ENCODE results near the gene CYP24A1.

DNA sequence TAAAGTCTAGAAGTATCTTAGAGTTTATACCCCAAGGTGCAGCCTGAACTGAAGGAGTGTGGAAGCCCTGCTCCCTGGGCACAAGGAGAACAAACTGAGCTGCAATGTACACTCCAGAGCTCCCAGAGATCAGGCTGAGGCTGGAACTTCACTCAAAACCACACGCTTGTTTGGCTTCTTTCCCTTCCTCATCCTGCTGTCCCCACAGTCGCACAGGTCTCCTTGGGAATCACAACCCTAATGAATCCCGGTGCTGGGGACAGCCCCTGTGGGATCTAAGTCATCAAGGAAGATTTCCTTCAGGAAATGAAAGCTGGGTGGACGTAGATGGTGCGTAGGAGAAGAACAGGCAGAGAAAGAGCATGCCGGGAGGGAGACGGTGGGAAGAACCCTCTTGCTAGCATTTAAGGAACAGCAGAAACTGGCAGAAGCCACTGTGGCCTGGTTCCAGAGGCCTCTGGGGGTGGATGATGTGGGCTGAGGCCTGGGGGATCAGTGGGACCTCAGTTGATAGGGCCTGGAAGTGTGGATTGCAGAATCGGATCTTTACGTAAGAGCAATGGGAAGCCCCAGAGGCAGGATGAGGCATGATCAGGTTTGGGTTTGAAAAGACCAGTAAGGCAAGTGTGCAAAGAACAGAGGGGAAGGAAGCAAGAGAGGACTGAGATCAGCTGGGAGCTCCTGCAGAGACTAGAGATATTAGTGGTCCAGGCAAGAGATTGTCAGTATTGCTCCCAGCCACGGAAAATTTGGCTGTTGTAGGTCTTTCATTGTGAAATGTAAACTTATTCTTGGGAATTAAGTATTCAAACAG, 21.4 kb downstream of the CYP24A1 start:
- TF ChIP-seq EZH2phosphoT487 (IDR thresholded peaks at IDR 0.05; ENCODE audit: borderline replicate concordance, low read depth) (no peak), JUND (IDR thresholded peaks at IDR 0.05) (no peak), POLR2AphosphoS5 (IDR thresholded peaks at IDR 0.05; ENCODE audit: low read depth, low read length) (no peak), RAD21 (IDR thresholded peaks at IDR 0.05; ENCODE audit: low read length) (no peak), YY1 (IDR thresholded peaks at IDR 0.05; ENCODE audit: low read depth) (no peak), EP300 (IDR thresholded peaks at IDR 0.05; ENCODE audit: borderline replicate concordance in 1 of 2, low read depth in 1 of 2, low read length in 1 of 2) (no peak), RFX5 (IDR thresholded peaks at IDR 0.05; ENCODE audit: low read length) (no peak), RXRA (IDR thresholded peaks at IDR 0.05; ENCODE audit: borderline replicate concordance, low read depth) (no peak), RCOR1 (IDR thresholded peaks at IDR 0.05; ENCODE audit: low read length) (no peak), SIN3A (IDR thresholded peaks at IDR 0.05; ENCODE audit: borderline replicate concordance, low read depth, low read length) (no peak)
- TF ChIP-seq, protein P1, sequence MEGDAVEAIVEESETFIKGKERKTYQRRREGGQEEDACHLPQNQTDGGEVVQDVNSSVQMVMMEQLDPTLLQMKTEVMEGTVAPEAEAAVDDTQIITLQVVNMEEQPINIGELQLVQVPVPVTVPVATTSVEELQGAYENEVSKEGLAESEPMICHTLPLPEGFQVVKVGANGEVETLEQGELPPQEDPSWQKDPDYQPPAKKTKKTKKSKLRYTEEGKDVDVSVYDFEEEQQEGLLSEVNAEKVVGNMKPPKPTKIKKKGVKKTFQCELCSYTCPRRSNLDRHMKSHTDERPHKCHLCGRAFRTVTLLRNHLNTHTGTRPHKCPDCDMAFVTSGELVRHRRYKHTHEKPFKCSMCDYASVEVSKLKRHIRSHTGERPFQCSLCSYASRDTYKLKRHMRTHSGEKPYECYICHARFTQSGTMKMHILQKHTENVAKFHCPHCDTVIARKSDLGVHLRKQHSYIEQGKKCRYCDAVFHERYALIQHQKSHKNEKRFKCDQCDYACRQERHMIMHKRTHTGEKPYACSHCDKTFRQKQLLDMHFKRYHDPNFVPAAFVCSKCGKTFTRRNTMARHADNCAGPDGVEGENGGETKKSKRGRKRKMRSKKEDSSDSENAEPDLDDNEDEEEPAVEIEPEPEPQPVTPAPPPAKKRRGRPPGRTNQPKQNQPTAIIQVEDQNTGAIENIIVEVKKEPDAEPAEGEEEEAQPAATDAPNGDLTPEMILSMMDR (IDR thresholded peaks at IDR 0.05) = no peak
- TF ChIP-seq, protein P2, sequence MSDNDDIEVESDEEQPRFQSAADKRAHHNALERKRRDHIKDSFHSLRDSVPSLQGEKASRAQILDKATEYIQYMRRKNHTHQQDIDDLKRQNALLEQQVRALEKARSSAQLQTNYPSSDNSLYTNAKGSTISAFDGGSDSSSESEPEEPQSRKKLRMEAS (IDR thresholded peaks at IDR 0.05; ENCODE audit: low read depth) = no peak
- TF ChIP-seq, protein P3, sequence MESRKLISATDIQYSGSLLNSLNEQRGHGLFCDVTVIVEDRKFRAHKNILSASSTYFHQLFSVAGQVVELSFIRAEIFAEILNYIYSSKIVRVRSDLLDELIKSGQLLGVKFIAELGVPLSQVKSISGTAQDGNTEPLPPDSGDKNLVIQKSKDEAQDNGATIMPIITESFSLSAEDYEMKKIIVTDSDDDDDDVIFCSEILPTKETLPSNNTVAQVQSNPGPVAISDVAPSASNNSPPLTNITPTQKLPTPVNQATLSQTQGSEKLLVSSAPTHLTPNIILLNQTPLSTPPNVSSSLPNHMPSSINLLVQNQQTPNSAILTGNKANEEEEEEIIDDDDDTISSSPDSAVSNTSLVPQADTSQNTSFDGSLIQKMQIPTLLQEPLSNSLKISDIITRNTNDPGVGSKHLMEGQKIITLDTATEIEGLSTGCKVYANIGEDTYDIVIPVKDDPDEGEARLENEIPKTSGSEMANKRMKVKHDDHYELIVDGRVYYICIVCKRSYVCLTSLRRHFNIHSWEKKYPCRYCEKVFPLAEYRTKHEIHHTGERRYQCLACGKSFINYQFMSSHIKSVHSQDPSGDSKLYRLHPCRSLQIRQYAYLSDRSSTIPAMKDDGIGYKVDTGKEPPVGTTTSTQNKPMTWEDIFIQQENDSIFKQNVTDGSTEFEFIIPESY (IDR thresholded peaks at IDR 0.05; ENCODE audit: borderline replicate concordance, low read depth) = no peak

All from SK-N-SH (cell line).